Breast epithelium (tissue), 4 donors: Measurements from ENCODE around the gene TMEM182. TPM values are rescaled to one million over a fixed set of nuclear protein-coding genes. Genes with fewer than 3 reads are reported as not detected.

Experiments used
- DNase-seq, 2 donors: peaks; one replicate each; pipeline ENCODE4 v3.0.0-alpha.2; 2019; ENCODE audit warnings: low spot score in 2 of 2
- H3K27ac ChIP-seq, 2 donors: fragments of 200-600 bp; sonication (generic) in 1 of 2; one replicate each; pipeline ENCODE4 v1.5.1; 2016 to 2019; ENCODE audit warnings: mild to moderate bottlenecking in 1 of 2
- H3K27me3 ChIP-seq, 2 donors: fragments of 200-600 bp; sonication (generic) in 1 of 2; one replicate each; pipeline versions ENCODE4 v1.5.1 to v1.6.0; 2017 to 2019; ENCODE audit warnings: control low read depth in 1 of 2, mild to moderate bottlenecking in 1 of 2
- H3K36me3 ChIP-seq: fragments of 200-600 bp; one replicate; pipeline ENCODE4 v1.5.1; 2019
- H3K4me1 ChIP-seq, 2 donors: fragments of 200-600 bp; sonication (generic); one replicate each; pipeline ENCODE4 v1.5.1; 2016 to 2019; ENCODE audit warnings: control low read depth in 1 of 2
- H3K4me3 ChIP-seq, 3 donors: fragments of 200-600 bp; sonication (generic); 1 replicate in 2 of 3; 2 replicates in 1 of 3; pipeline ENCODE4 v1.5.1; 2016 to 2019; ENCODE audit warnings: mild to moderate bottlenecking in 3 of 3, moderate library complexity in 2 of 3
- H3K9me3 ChIP-seq, 2 donors: fragments of 200-600 bp; sonication (generic) in 1 of 2; one replicate each; pipeline ENCODE4 v1.5.1; 2016 to 2019; ENCODE audit warnings: control low read depth in 1 of 2
- CTCF ChIP-seq, 3 donors: fragments of 450-650 bp; IDR thresholded peaks; one replicate each; pipeline ENCODE4 v1.5.1; 2016 to 2017; ENCODE audit warnings: antibody characterized with exemption in 3 of 3, mild to moderate bottlenecking in 3 of 3, moderate library complexity in 3 of 3
- POLR2A ChIP-seq: fragments of 450-650 bp; IDR thresholded peaks from one replicate; pipeline ENCODE4 v1.6.1; 2016; ENCODE audit warnings: antibody characterized with exemption, mild to moderate bottlenecking, moderate library complexity
- POLR2AphosphoS5 ChIP-seq, 3 donors: sonication (generic); formaldehyde crosslinking; IDR thresholded peaks; one replicate each; pipeline ENCODE4 v1.6.1; 2017; ENCODE audit warnings: antibody characterized with exemption in 3 of 3
- intact Hi-C: fragments of 100-400 bp; cut with DNase I; formaldehyde crosslinking; loops from one replicate; pipeline ENCODE4 v1.15.1; 2023; ENCODE audit warnings: low total_unique reads
- total RNA-seq, 3 donors: library from RNA; depleted of rRNA; stranded (reverse); fragments of >200 nt; gene quantifications; one replicate each; pipeline ENCODE4 v1.1.0, GENCODE V29; 2016

Gene TMEM182
- total RNA-seq, 3 donors from 2014 or later, result 2.2 to 5.3 (median 3.3) TPM

- Histone ChIP-seq H3K27me3 (no peaks in the 10 kb centered on the region), H3K9me3 (no peaks in the 10 kb centered on the region), H3K27ac (no peak overlapping the region), H3K4me3 (no peak overlapping the region), H3K36me3 (no peaks in the 10 kb centered on the region), H3K4me1 (no peaks in the 10 kb centered on the region)
- no peak for DNase-seq
- intact Hi-C loops, result no loop called here
- TF ChIP-seq POLR2AphosphoS5 (IDR thresholded peaks at IDR 0.05) (no peak), POLR2A (no peak), CTCF (IDR thresholded peaks at IDR 0.05) (no peak)
Measured at GRCh38 chr2:102724553-102724952, 37.3 kb upstream of the TMEM182 start.

- Histone ChIP-seq H3K27me3 (no peaks in the 10 kb centered on the region), H3K4me3 (no peak overlapping the region), H3K27ac (peak overlapping the region in 1 of 2 donors; percentile 13), H3K9me3 (no peaks in the 10 kb centered on the region), H3K4me1 (no peaks in the 10 kb centered on the region), H3K36me3 (no peaks in the 10 kb centered on the region)
- TF ChIP-seq POLR2A, result no peak
- TF ChIP-seq CTCF (IDR thresholded peaks at IDR 0.05), result no peak
- TF ChIP-seq POLR2AphosphoS5 (IDR thresholded peaks at IDR 0.05), result no peak
- intact Hi-C loops, result no loop called here
- no peak for DNase-seq
Measured at GRCh38 chr2:102726128-102727087, 35.4 kb upstream of the TMEM182 start.

GRCh38 chr2:102735416-102736109 is 26.3 kb upstream of the TMEM182 start:
- Histone ChIP-seq H3K36me3 (no peaks in the 10 kb centered on the region), H3K4me3 (peak overlapping the region; percentile 80 to 94 (median 90)), H3K9me3 (no peaks in the 10 kb centered on the region), H3K4me1 (no peaks in the 10 kb centered on the region), H3K27me3 (no peaks in the 10 kb centered on the region), H3K27ac (peak overlapping the region in 1 of 2 donors; percentile 89)
- DNase-seq, result no peak
- intact Hi-C loops, result no loop called here
- TF ChIP-seq CTCF (IDR thresholded peaks at IDR 0.05) (no peak), POLR2AphosphoS5 (IDR thresholded peaks at IDR 0.05) (no peak), POLR2A (no peak)

GRCh38 chr2:102736110-102736409 is 25.8 kb upstream of the TMEM182 start:
- Histone ChIP-seq H3K27ac (peak overlapping the region; percentile 81 to 89), H3K27me3 (no peaks in the 10 kb centered on the region), H3K4me1 (no peaks in the 10 kb centered on the region), H3K9me3 (no peaks in the 10 kb centered on the region), H3K4me3 (peak overlapping the region; percentile 80 to 94 (median 90)), H3K36me3 (no peaks in the 10 kb centered on the region)
- intact Hi-C loops, result no loop called here
- no peak for DNase-seq
- TF ChIP-seq POLR2AphosphoS5 (IDR thresholded peaks at IDR 0.05) (no peak), POLR2A (no peak), CTCF (IDR thresholded peaks at IDR 0.05) (no peak)
